Fibroblast of peridontal ligament (primary cell): ENCODE results near the gene GPR82.
A peak's percentile ranks its signal among the peaks of the same experiment; 100 is the strongest.
"Not testable (repeated sequence)": the region's sequence is repeated elsewhere in the genome, so short reads cannot be mapped to it uniquely, and the experiment has no call there.

ENCODE experiments used
- DNase-seq: peaks from one replicate; pipeline ENCODE4 v3.0.0-alpha.2; 2010; ENCODE audit errors: extremely low read depth

The GPR82 gene, protein sequence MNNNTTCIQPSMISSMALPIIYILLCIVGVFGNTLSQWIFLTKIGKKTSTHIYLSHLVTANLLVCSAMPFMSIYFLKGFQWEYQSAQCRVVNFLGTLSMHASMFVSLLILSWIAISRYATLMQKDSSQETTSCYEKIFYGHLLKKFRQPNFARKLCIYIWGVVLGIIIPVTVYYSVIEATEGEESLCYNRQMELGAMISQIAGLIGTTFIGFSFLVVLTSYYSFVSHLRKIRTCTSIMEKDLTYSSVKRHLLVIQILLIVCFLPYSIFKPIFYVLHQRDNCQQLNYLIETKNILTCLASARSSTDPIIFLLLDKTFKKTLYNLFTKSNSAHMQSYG

DNA sequence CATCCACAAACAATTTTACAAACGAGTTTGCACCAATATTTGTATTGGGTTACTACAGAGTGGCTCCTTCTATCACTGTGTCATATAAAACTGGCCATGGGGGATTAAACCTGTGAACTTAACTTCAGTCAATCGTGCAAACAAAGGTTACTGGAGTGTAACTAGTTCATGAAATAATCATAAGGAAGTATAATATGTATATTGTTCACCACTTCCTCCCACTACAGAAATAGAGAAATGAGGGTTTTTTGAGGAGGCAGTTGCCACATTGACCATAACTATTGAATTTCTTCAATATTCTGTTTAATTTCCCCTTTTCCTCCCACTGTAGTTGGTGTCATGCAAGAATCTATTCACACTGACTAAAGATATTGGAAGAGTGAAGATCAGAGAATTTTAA, at the start of gene GPR82:
TSS of gene GPR82 (plus strand) at position 356 of the 400 bp plus-strand sequence. CDS start 2,846 bp downstream, outside the sequence.
- DNase-seq, result no peak

DNA sequence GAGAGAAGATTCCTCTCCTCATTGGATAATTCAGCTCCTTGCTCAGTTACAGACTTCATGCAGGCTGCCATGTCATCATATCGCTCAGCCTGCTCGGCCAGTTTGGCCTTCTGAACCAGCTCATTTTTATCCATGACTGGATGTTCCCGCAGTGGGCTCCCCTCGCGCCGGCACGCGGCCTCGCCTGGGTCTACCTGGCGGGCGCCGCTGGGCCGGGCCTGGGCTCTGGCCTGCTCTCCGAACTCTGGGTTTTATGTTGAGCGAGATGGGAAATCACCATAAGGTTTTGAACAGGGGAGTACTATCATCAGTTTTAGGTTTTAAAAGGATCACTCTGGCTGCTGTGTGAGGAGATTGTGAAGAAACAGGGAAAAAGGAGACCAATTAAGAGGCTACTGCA, 47.6 kb upstream of the GPR82 start:
- DNase-seq, result not testable (repeated sequence)

DNA sequence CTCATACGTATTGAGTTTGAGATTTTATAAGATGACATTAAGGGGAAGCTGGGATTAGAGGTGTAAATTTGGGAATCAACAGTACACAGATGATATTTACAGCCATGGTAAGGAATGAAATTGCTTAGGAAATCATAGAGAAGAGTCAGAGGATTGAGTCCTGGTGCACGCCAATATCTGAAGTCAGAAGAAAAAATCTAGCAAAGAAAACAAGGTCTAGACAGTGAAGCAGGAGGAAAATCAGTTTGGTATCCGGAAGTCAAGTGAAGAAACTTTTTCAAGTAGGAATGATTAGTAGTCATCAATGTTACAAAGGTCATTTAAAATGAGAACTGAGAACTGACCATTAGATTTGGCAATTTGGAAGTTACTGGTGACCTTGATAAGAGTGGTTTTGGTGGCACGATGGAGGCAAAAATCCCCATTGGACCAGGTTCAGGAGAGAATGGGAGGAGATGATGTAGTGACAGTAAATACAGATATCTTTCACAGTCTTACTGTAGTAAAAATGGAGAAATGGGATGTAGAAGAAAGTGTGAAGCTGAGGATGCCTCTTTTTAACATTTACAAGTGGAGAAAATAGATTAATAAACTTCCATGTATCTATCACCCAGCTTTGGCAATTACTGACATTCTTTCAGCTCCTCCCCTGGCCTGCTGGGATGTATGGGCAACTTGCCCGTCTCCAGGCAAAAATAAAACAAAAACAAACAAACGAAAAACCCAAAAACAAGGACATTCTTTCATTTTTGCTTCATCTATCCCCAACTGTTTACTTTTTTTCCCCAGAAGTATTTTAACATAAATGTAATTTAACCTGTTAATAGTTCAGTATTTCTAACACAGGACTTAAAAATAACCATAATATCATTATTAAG, 46.6 kb upstream of the GPR82 start:
- DNase-seq, result no peak

DNA sequence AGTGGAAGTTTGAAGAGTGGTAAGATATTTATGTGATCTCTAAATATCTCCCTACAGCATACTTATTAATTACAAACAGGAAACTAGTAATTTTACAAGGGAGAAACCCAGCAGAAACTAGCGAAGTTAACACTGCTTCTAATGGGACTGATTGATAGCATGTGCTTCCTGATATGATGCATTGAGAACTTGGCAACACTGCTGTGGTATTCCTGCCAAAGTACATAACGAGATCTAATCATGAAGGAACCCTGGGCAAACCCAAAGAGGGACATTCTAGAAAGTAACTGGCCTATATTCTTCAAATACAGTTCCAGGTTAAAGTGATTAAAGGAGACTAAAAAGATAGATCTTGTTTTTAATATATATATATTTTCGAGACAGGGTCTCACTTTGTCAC, 39.8 kb upstream of the GPR82 start:
- peak; percentile 55 for DNase-seq

DNA sequence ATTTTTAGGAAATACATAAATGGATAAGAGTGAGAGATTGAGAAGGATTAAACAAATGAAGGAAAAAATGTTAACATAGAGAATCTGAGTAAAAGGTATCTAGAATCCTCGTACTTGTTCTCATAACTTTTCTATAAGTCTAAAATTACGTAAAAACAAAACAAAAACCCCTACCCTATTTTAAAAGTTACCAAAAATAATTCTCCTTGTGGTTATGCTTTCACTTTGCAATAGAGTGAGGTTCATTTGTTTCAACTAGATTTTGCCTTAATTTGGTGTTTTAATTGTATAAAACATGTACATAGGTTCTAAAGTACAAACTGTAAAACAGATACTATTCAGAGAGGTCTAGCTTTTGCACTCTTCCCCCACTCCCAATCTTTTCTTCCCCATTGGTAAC, 39.0 kb upstream of the GPR82 start:
- DNase-seq, result no peak

DNA sequence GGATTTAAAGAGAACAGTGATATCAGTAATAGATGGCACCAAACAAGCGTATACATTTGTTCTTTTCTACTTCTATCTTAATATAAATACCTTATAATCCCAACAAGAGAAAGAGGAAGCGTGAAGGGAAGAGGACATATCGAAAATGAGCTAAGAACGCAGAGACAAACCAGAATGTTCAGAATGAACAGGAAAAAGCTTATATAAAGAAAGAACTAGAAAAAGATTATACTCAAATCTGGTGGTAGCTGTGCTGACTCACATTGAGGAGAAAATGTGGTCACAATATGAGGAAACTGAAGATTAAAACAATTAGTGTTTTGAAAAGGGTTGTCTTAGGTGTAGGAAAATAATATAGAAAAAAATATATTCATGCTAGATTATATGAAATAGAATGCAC, 37.2 kb upstream of the GPR82 start:
- no peak for DNase-seq

DNA sequence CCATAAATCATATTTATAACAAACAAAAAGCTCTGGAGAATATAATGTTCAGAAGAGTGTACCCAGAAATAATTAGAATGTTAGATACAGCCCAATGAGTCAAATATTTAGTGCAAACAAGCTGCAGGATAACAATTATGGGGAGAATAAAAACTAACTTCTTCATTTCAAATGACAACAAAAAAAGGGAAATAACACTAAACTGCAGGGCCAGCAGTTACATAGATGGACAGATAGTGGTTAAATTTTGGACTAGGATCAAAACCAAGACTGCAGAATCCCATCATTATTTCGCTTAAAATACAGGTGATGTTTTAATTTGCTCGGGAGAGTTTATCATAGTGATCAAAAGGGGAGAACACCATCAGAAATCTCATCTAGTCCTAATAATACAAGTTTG, 35.8 kb upstream of the GPR82 start:
- no peak for DNase-seq

DNA sequence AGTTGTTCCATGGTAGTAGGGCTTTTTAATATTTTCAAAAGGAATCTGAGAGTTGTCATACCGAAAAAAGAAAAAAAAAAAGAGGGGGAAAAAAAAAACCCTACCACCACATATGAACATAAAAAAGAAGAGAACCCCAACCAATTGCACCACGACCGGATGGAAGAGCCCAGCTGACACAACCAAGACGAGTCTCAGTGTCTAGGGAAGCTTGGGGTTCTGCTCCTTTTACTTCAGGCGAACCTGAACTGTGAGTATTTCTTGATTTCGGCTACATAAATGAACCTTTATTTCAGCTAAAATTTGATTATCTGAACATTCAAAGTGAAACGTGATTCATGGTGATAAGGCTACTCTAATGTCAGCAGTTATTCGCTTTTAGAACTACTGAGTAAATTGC, 35.1 kb upstream of the GPR82 start, which contains the start of gene GPR34:
TSS of gene GPR34 (plus strand) at position 139 of the 400 bp plus-strand sequence. CDS start 6,661 bp downstream, outside the sequence.
- no peak for DNase-seq

DNA sequence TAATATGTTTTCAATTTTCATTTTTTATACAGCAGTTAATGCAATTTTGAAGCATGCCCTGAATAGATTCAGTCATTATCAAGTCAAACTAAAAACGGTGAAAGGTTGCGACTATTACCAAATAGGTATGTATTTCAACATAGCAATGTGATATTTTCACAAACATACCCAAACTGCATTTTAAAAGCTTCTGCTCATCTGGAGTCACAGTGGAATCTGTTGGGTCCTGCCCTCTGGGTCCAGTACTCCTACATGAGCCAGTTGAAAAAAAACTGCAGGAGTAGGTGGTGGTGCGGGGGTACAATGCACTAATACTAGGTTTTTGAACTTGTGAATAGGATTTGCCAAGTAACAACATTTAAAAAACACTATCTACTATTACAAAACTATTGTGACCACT, 34.3 kb upstream of the GPR82 start:
- DNase-seq, result no peak

DNA sequence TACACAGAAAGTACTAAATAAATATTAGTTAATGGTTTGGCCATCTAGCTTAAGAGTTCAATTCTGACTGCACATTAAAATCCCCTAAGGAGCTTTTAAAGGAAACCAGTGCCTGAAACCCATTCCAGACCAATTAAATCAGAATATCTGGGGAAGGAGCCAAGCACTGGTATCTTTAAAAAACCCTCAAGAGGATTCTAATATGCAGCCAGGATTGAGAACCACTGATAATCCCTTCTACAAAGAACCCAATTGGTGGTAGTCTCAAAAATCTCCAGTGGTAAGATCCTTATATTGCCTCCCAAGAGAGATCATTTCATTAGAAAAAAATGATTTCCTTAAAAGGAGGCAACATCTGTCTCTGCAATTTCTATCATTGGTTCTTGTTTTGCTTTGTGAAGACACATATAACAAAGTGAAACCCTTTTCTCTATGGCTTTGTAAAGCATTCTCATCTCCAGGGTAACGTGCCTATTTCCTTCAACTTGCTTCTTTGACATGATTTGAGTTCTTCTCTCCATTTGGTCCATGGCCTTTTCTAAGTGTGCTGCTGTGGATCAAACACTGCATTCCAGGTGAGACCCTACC, 31.7 kb upstream of the GPR82 start:
- peak; percentile 75 for DNase-seq

DNA sequence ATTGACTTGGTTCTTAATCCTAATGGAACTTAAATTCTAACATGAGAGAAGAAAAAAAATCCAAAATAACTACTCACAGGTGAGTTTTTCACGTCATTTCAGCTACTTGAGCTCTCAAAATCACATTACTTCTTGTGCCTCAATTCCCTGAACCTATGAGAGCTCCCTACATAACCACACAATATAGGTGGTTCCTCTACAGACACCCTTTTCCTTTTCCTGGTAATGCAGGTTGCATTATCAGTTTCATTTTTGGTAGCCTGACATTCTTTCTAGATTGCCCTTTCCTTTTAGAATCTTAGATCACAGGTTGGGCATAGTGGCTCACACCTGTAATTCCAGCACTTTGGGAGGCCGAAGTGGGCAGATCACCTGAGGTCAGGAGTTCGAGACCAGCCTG, 31.0 kb upstream of the GPR82 start:
- no peak for DNase-seq

DNA sequence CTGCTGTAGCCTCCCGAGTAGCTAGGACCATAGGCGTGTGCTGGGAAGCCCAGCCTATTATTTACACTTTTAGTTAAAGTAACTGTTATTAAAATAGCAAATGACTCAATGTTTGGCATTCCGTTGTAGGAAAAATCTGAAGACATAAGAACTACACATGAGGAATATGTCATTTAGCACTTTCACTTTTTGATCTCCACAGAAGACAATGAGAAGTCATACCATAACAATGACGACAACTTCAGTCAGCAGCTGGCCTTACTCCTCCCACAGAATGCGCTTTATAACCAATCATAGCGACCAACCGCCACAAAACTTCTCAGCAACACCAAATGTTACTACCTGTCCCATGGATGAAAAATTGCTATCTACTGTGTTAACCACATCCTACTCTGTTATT, 28.6 kb upstream of the GPR82 start:
- DNase-seq, result no peak

DNA sequence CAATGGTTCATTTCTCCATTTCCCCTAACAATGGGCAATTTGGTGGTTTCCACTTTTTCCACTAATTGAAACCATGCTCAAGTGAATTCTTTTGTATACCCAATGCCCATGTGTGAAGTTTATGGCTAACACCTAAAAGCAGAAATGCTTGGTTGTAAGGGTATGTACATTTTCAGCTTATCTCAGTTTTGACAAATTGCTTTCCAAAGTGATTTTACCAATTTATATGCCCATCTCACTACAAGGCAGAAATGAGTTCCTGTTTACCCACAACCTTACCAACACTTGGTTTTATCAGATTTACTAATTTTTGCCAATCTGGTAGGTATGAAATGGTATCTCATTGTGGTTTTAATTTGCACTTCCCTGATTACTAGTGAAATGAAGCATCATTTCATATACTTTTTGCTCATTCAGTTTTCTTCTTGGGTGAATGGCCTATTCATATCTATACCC, 20.4 kb upstream of the GPR82 start:
- DNase-seq, result peak; percentile 10

DNA sequence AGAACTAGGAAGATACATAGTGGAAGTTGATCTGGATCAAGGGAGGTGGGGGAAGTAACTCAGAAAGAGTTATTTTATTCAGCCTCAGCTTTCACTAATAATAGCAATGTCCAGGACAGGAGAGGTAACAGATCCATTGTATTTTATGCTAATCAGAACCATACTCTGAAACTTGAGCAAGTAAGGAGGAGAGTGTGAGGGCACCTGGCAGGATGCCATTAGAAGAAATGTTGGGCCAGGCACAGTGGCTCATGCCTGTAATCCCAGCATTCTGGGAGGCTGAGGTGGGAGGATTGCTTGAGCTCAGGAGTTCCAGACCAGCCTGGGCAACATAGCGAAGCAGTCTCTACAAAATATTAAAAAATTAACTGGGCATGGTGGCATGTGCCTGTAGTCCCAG, 18.9 kb upstream of the GPR82 start:
- no peak for DNase-seq

DNA sequence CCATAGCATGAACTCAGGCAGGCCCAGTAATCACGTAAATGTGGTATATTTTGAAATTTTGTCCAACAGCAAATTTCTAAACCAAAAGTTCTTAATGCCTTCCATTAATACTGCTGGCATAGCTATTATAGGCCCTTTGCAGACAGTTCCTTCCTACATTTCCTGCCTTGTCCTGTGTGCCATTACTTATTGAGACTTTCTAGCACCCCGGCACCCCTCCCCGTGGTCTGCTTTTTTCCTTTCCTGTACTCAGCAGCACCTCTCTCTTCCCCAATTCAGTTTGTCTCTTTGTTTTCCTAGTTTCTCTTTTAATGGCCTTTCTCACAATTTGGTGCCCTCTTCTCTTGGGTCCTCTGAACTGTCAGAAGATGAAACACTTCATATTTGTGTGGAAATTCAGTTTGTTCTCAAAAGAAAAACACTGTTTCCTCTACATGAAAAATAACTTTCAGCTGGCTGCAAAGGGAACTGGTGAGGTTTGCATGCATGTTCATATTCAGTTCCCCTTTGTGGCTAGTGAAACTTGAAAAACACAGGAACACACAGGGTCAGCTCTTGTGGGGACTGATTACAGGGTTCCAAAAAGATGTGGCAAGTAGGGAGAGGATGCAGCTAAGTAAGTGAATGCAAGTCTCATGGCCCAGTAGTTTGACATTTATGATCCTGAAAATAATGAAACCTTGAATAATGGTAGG, 18.2 kb upstream of the GPR82 start:
- no peak for DNase-seq

DNA sequence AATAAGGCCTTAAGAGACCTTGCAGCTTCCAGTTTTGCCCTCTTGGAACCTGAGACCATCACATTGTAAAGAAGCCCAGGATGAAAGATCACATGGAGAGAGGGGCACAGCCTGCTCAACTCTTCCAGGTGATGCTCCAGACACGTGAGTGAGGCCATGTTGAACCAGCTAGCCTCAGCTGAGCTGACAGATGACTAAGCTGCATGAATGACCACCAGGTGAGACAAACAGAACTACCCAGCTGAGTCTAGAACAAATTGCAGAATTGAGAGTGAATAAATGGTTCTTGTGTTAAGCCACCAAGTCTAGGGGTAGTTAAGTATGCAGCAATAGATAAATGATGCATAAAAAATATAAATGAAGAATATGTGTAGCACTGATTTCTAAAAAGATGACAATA, 16.8 kb upstream of the GPR82 start:
- DNase-seq, result no peak

DNA sequence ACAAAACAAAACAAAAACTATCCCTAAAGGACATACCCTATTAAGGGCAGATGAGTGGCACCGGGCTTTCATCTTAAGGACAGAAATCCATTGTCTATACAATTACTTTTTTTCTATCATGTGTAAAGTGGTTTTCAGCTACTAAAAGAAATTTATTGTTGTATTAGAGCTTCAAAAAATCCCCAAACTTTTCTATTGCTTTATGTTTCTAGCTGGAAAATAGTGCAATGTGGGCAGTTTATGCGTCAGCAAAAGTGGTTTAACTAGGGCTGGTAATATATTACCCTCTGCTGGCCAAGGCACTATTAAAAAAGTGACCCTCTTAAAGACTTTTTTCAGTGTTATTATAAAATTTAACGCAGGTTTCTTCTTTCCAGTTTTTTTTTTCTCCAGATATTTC, 15.5 kb upstream of the GPR82 start:
- no peak for DNase-seq

DNA sequence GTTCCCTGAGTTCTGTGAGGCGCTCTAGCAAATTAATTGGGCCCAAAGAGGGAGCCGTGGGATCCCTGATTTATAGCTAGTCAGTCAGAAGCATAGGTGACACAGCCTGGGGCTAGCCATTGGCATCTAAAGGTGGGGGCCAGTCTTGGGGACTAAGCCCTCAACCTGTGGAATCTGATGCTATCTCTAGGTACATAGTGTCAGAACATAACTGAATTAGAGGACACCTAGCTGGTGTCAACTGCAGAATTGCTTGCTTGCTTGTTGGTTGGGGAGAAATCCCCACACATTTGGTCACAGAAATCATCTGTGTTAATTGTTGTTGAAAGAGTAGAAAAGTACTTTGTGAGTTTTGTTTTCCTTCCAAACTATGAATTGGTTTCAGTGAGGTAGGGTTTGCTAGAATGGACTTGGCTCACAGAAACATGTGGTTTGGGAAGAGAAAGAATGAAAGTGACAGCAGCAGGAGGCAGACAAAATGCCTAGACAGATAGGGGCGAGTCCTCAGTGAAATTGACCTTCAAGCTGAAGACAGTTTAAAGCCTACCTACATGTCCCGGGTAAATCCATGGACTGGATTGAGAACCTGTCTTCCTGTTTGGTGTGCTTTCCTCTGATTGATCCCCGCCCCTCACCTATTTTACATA, 12.8 kb upstream of the GPR82 start:
- no peak for DNase-seq

DNA sequence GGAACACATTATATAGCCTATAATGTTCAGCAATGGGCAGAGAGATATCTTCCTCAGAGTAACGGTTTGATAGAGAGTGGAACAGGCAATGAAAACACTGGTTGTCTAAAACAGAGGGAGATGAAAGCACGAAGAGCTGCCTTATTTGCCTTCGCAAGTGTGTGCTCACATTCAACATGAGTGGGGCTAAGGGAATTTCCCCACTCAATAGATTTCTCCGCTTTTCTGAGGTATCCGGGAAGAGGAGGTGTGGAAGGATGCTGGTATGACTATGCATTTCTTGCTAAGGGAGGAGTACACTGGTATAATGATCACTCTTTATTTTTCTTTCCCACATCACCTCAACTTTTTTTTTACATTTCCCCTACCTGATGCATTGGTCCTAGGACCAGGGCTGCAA, 7.8 kb upstream of the GPR82 start:
- DNase-seq, result no peak

DNA sequence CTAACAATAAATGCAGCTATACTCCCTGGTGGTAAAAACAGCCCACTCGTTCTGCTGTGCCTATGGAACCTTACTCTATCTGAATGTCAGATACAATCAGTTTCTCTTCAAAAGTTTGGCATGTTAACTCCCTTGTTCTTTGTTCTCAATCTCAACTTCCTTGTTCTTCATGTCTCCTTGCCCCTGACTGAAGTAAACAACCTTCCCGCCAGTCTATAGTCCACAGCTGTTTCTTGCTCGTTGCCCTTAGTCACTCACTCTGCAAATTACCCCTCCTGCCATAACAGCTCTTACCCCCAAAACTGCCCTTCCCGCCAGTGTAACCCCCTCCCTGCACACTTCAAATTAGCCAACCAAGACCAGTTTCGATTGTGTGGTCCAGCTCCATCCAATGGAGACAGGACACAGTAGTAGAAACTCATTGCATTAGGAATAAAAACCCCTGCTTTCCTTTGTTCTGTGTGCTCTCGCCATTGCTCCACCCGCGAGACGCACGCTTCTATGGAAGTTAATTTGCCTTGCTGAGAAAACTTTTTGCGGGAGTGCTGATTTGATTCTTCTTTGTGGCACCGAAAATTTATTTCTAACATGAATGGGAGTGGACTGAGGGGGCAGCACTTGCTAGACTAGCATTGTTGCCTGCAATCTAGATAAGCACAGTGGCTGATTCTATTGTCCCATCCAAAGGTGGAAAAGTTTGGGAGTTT, 7.1 kb upstream of the GPR82 start:
- no peak for DNase-seq
